GM18505 (cell line): ENCODE measurements around the gene AICDA.
"Not testable (repeated sequence)": the region's sequence is repeated elsewhere in the genome, so short reads cannot be mapped to it uniquely, and the experiment has no call there.

Experiments
- ATAC-seq: cut with Tn5 transposase; IDR thresholded peaks from one replicate; pipeline ENCODE4 v1.9.1; 2021; ENCODE audit not compliant: unreplicated experiment
- POLR2A ChIP-seq: IDR thresholded peaks from 4 replicates; pipeline ENCODE4 v1.6.1; 2011; ENCODE audit warnings: borderline replicate concordance; ENCODE audit not compliant: insufficient read depth, insufficient read length; ENCODE audit errors: extremely low read depth

AICDA gene

GRCh38 chr12:8590842-8591545, 21.7 kb downstream of the AICDA start:
- TF ChIP-seq POLR2A = no peak
- ATAC-seq = no peak

GRCh38 chr12:8589679-8590078, 23.0 kb downstream of the AICDA start:
- no peak for TF ChIP-seq POLR2A
- ATAC-seq = no peak

GRCh38 chr12:8584478-8584877, 28.2 kb downstream of the AICDA start:
- ATAC-seq = not testable (repeated sequence)

DNA sequence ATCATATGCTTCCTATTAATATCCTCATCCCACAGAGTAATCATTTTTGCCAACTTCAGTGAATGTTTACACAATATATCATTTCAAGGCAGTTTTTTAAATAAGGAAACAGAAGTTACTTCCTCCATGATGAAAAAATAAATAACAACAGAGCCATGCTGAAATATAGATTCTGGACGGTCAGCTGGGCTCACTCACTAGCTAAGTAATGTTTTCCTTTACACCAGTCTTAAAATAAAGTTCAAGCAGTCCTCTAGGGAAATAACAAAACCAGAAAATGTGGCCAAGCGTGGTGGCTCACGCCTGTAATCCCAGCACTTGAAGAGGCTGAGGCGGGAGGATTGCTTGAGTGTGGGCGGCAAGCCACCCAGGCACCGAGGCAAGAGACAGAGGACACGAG, 28.7 kb downstream of the AICDA start:
- TF ChIP-seq POLR2A = no peak
- no peak for ATAC-seq

- no peak for TF ChIP-seq POLR2A
- no peak for ATAC-seq
These were observed 31.4 kb downstream of the AICDA start for GRCh38 chr12:8581098-8581784.

DNA sequence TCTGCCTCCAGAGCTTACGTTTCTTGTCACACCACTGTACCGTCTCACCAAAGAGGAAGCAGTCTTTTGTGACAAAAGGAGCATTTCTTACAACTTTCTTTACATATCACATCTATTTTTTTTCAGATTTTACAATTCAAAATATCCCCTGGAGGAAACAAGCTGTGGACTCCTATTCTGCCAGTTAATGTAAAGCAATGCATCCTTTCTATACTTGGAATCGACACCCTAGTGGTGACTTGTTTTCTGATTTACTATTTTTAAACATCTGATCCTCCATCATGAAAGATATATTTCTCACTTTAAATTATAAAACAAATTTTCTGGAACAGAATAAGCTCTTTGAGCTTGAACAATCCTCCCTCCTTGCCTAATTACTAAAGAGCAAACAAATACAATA, 34.8 kb downstream of the AICDA start:
- TF ChIP-seq POLR2A = no peak
- ATAC-seq = no peak

DNA sequence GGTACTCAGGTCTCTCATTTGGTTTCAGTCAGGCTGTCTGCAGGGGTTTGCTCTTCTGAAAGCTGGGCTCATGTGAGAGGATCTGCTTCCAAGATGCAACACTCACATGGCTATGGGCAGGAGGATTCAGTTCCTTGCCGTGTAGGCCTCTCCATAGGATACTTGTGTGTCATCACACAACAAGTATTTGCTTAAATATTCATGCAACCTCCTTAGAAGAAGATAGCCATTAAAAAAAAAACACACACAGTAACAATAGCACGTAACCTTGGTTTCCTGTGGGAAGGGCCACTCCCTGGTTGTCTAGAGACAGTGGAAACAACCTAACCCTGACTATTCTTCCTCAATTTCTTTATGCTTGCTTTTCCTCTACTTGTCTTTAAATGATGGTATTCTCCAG, 40.2 kb downstream of the AICDA start:
- TF ChIP-seq POLR2A = no peak
- no peak for ATAC-seq

DNA sequence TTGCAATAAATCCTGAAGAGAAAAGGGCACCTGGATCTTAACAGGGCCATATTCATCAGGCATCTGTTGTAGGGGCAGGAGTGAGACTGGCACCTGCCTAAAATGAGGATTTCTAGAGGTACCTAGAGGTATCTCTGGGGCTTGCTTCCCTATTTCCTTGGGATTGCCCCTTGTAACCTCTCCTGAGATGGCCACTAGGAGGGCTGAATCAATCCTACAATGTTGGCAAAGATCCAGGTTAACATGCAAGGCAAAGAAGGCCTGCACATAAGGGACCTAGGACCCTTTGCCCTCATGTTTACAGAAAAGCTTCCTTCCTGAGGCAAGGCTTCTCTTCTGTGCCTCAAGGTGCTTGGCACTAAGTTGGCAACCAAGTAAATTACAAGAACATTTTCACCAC, 46.1 kb downstream of the AICDA start:
- TF ChIP-seq POLR2A = no peak
- no peak for ATAC-seq

DNA sequence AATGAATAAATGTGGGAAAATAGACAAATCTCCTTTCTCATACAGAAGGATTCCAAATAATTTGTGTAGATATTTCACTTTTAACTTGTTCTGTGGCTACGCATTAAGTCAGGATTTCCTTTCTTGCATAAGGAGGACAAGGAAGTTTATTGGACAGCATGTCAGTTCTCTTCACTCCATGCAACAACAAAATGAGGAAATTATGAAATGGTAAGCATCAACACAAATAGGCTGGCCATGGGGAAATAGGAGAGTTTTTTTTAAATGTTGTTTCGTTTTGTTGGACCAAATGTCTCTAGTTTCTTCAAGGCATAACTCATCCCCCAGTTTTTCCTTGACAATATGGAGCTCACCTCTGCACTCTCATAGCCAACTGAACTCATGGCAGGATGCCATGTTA, 46.6 kb downstream of the AICDA start:
- not testable (repeated sequence) for ATAC-seq

DNA sequence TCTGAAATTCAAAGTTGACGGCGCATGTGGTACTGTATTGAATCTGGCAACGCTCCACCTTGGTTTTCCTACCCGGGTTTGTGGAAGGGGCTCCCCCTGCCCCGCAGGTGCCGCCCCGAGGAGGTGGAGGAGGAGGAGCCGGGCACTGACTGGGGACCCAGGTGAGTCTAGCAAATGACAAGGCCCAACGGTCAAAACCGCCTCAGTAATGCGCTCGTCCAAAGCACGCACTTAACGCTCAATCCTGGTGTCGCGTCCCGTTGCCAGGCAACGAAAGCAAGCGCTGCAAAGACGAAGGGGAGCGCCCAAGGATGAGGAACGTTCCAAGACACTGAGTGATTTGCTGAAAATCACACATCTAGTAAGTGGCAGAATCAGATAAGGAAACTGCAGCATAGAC, 48.0 kb downstream of the AICDA start:
- no peak for TF ChIP-seq POLR2A
- no peak for ATAC-seq

GRCh38 chr12:8563356-8563755, 49.3 kb downstream of the AICDA start:
- no peak for TF ChIP-seq POLR2A
- no peak for ATAC-seq

DNA sequence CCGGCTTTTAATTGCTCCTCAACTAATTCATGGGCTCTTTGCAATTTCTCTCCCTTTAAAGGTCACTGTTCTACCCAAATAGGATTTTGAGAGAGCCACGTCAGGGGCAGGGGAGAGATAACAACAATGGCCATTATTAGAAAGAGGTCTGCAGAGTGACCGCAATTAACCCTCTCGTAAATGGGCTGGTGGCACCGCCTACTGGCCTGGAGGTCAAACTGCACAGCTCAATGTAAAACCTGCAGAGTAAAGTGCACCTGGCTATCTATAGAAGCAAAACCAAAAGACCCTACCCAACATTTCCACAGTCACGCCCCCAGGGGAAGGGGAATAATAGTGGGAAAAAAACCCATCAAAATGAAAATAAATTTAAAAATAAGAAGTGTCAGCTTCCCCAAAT, 50.3 kb downstream of the AICDA start:
- ATAC-seq = no peak

GRCh38 chr12:8561011-8561410, 51.6 kb downstream of the AICDA start:
- ATAC-seq = no peak
- TF ChIP-seq POLR2A = no peak

More for the DNA sequence above, 50.3 kb downstream of the AICDA start:
- no peak for TF ChIP-seq POLR2A

DNA sequence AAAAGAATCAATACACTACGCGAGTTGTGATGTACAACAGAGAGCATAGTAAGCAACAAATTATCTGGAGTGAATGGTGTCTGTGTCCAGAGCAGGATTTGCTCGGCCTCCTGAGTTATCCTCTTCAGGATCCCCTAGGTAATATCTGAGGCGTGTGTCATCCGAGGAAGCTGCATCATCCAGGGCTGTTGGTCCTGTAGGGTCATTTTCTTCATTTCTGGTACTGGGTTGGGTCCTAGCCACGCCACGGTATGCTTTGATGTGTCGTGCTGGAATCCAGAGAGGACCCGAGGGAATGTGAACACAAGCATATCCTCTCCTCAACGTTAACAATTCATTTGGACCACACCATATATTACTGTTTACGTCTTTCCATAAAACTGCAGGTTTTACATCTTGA, 53.0 kb downstream of the AICDA start:
- no peak for TF ChIP-seq POLR2A
- ATAC-seq = no peak

- no peak for ATAC-seq
- no peak for TF ChIP-seq POLR2A
These were observed 56.0 kb downstream of the AICDA start for GRCh38 chr12:8556531-8557097.
